Ishikawa (cell line): ENCODE results near the gene NPTN.

Source experiments
- CEBPB ChIP-seq: IDR thresholded peaks from 2 replicates; pipeline ENCODE4 v1.6.1; 2012
- CREB1 ChIP-seq: IDR thresholded peaks from 2 replicates; pipeline ENCODE4 v1.6.1; 2012; ENCODE audit warnings: low read depth
- EGR1 ChIP-seq: IDR thresholded peaks from 2 replicates; pipeline ENCODE4 v1.6.1; 2012
- EP300 ChIP-seq: IDR thresholded peaks from 2 replicates; pipeline ENCODE4 v1.6.1; 2012; ENCODE audit warnings: borderline replicate concordance
- FOXM1 ChIP-seq: IDR thresholded peaks from 2 replicates; pipeline ENCODE4 v1.6.1; 2012; ENCODE audit warnings: low read depth, borderline replicate concordance
- NFIC ChIP-seq: IDR thresholded peaks from 2 replicates; pipeline ENCODE4 v1.6.1; 2012
- RAD21 ChIP-seq: IDR thresholded peaks from 2 replicates; pipeline ENCODE4 v1.6.1; 2012; ENCODE audit warnings: low read depth
- TAF1 ChIP-seq: IDR thresholded peaks from 2 replicates; pipeline ENCODE4 v1.6.1; 2012; ENCODE audit warnings: low read depth, mild to moderate bottlenecking
- TCF12 ChIP-seq: IDR thresholded peaks from 2 replicates; pipeline ENCODE4 v1.6.1; 2012; ENCODE audit warnings: low read depth
- TEAD4 ChIP-seq: IDR thresholded peaks from 2 replicates; pipeline ENCODE4 v1.6.1; 2012
- YY1 ChIP-seq: IDR thresholded peaks from 2 replicates; pipeline ENCODE4 v1.6.1; 2012; ENCODE audit warnings: low read depth
- ZBTB7A ChIP-seq: IDR thresholded peaks from 2 replicates; pipeline ENCODE4 v1.6.1; 2012; ENCODE audit warnings: low read depth
- TF ChIP-seq, protein P1 (sequence below): IDR thresholded peaks from 2 replicates; pipeline ENCODE4 v1.6.1; 2012
- TF ChIP-seq, protein P2 (sequence below): IDR thresholded peaks from 2 replicates; pipeline ENCODE4 v1.6.1; 2012; ENCODE audit warnings: low read depth, mild to moderate bottlenecking
- TF ChIP-seq, protein P3 (sequence below): IDR thresholded peaks from 2 replicates; pipeline ENCODE4 v1.6.1; 2012

The NPTN gene

DNA sequence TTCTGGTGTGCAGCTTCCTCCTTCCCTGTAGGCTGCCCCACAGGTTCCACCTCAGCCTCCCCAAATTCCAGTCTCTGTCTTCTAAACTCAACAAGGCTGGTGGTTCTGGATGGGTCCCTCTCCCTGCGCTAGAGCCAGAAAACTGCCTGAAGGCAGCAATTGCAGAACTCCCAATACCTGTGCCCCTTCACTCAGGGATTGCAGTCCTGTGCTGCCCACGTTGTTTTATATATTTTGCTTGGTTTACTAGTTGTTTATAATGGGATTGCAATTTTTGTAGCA lies 14.8 kb upstream of the NPTN start:
- no peak for TF ChIP-seq EP300
- no peak for TF ChIP-seq TCF12
- no peak for TF ChIP-seq CEBPB
- TF ChIP-seq YY1, result no peak
- TF ChIP-seq TEAD4, result no peak
- TF ChIP-seq, protein P1, sequence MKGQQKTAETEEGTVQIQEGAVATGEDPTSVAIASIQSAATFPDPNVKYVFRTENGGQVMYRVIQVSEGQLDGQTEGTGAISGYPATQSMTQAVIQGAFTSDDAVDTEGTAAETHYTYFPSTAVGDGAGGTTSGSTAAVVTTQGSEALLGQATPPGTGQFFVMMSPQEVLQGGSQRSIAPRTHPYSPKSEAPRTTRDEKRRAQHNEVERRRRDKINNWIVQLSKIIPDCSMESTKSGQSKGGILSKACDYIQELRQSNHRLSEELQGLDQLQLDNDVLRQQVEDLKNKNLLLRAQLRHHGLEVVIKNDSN, result no peak
- TF ChIP-seq EGR1, result no peak

DNA sequence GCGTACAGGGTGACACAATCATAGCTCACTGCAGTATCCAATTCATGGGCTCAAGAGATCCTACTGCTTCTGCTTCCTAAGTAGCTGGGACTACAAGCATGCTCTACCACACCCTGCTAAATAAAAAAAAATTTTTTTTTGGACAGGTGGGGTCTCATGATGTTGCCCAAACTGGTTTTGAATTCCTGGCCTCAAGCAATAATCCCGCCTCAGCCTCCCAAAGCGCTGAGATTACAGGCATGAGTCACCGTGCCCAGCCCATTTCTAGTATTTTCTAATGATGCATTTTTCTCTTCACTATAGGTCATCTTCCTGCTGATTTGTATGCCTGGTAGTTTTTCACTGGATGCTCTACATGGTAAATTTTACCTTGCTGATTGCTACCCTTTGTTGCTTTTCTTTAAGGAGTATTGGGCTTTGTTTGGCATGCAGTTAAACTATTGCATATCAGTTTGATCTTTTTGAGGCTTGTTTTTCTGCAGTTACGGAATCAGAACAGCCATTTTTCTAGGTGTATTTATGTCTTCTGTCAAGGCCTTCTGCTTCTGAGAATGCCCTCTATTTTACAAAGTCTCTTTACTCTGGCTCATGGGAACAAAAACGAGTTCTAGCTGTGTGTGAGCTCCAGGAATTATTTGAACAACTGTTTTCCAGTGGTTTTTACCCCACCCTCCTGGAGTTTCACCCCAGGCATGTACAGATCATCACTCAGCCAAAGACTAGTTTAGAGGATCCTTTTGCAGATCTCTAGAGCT lies 14.2 kb upstream of the NPTN start:
- TF ChIP-seq, protein P2, sequence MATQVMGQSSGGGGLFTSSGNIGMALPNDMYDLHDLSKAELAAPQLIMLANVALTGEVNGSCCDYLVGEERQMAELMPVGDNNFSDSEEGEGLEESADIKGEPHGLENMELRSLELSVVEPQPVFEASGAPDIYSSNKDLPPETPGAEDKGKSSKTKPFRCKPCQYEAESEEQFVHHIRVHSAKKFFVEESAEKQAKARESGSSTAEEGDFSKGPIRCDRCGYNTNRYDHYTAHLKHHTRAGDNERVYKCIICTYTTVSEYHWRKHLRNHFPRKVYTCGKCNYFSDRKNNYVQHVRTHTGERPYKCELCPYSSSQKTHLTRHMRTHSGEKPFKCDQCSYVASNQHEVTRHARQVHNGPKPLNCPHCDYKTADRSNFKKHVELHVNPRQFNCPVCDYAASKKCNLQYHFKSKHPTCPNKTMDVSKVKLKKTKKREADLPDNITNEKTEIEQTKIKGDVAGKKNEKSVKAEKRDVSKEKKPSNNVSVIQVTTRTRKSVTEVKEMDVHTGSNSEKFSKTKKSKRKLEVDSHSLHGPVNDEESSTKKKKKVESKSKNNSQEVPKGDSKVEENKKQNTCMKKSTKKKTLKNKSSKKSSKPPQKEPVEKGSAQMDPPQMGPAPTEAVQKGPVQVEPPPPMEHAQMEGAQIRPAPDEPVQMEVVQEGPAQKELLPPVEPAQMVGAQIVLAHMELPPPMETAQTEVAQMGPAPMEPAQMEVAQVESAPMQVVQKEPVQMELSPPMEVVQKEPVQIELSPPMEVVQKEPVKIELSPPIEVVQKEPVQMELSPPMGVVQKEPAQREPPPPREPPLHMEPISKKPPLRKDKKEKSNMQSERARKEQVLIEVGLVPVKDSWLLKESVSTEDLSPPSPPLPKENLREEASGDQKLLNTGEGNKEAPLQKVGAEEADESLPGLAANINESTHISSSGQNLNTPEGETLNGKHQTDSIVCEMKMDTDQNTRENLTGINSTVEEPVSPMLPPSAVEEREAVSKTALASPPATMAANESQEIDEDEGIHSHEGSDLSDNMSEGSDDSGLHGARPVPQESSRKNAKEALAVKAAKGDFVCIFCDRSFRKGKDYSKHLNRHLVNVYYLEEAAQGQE, result no peak

DNA sequence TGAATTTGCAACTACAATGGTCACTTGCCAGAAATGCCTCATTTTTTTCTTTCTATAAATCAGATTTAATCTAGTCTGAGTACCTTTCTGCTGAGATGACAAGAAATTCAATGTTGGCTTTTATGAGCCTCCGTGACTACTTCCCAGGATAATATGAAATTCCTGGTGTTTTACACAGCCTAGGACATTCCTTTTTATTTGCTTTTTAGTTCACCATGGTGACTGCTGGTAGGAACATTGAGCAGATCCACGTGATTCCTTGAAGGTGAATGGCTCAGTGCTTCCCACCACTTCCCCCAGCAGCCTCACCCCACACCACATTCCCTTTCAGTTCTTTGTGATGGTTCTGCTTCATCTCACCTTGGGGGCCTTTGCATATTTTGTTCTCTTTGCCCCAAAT lies 4.3 kb upstream of the NPTN start:
- TF ChIP-seq TCF12 (no peak), CEBPB (no peak), FOXM1 (no peak), NFIC (no peak), EP300 (no peak), CREB1 (no peak), TAF1 (no peak), RAD21 (no peak), EGR1 (no peak), ZBTB7A (no peak), YY1 (no peak), TEAD4 (no peak)
- TF ChIP-seq, protein P1, result no peak
- TF ChIP-seq, protein P3, sequence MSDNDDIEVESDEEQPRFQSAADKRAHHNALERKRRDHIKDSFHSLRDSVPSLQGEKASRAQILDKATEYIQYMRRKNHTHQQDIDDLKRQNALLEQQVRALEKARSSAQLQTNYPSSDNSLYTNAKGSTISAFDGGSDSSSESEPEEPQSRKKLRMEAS, result no peak
- TF ChIP-seq, protein P2, result no peak

DNA sequence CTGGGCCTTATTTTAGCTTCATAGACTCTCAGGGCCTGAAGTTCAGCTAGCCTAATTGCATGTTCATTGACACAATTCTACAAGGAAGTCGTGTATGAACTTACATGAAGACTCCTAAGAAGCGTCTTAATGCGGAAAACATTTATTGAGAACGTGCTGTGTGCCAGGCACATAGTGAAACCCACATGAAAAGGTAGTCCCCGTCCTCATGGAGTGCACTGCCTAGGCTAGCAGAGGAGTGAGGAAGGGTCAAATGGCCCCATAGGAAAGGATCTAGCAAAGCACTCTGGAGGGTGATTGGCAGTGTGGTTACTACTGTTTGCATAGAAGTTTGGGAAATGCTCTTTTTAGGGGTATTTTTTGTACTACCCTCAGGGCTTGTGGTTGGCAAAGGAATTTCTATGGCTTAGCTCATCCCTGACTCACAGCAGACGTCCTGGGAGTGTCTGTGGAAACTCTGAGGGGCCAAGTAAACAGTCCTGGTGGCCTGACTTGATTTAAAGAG lies 854 bp upstream of the NPTN start:
- TF ChIP-seq CREB1 (no peak), CEBPB (no peak), YY1 (no peak), TCF12 (no peak)

DNA sequence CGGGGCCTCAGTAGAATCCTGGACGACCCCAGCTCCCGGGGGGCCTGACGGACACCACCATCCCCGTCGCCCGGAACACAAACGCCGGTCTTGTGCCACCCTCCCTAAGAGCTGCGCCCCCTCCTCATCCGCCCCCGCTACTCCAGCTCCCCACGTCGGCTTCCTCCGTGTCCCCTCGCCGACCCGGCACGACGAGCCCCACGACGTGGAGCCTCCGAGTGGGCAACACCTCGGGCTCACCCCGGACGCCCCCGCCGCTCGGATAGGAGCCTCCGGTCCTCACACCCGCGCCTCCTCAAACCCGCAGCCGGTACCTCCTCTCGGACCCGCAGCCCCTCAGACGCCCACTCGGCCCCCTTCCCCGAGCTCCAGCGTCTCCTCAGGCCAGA lies 525 bp downstream of the NPTN start:
- TF ChIP-seq TCF12 (no peak), NFIC (no peak), FOXM1 (no peak)

DNA sequence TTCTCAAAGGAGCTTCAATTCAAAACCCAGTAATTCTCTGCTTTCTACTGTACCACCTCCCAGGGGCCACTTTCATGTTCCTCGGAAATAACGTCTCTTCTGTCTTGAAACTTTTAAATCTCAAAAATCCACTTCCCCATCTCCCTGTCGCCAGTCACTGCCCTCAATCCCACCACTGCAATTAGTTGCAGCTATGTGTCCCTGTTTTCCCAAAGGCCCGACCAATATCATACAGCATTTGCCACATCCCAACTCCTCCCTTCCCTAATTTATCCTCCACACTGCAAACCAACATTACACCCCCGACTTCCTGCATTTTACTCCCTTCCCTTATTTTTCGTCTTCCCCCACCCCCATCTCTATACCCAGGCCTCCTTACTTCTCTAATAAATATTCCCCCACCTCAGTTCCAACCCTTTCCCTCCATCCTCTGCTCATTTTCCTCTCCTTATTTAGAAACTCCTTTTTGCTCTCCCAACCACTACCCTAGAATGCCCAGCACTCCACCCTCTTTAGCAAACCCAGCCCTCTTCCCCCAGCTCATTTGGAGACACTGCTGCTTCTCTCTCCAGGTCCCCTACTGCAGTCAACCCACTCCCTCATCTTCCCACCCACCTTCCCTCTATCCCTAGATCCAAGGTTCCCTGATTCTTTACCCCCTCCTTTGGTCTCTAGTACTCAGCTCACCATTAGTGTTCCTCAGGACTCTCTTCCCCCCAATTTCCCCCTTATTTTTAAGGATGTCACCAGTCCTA lies 1.1 kb downstream of the NPTN start:
- TF ChIP-seq RAD21 (no peak), ZBTB7A (no peak), TEAD4 (no peak), EP300 (no peak), FOXM1 (no peak), YY1 (no peak)

DNA sequence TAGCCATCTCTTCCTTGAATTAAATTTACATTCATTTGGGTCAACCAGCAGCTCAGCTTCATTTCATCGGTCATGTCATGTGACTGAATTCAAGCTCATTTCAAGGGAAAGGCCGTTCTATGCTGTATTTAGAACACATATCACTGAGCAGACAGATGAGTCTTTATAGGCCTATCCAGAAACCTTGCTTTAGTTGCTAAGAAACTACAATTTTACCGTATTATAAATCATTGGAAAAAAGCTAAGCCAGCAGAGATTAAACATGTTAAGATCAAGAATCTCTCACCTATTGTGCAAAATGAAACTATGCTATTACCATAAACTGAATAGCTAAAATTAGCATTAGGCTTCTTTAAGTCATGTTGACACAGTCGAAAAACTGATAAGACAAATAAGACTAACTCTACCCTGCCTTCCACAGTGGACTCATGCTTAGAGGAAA lies 2.2 kb downstream of the NPTN start:
- TF ChIP-seq EGR1 (no peak), TAF1 (no peak), ZBTB7A (no peak), CEBPB (no peak), NFIC (no peak), FOXM1 (no peak), EP300 (no peak), TEAD4 (no peak), YY1 (no peak), RAD21 (no peak), CREB1 (no peak), TCF12 (no peak)
- TF ChIP-seq, protein P2, result no peak
- TF ChIP-seq, protein P3, result no peak
- TF ChIP-seq, protein P1, result no peak
